Large intestine (tissue), 3 donors: ENCODE data around the gene SLC43A2. TPM values are rescaled to one million over a fixed set of nuclear protein-coding genes. Genes with fewer than 3 reads are reported as not detected.

Experiments
- DNase-seq, 2 donors: peaks; one replicate each; pipeline versions ENCODE4 v3.0.0 to v3.0.0-alpha.2; 2013
- H3K27ac ChIP-seq: one replicate; pipeline ENCODE4 v1.5.1; 2013; ENCODE audit warnings: low read length
- H3K27me3 ChIP-seq: 2 replicates; pipeline ENCODE4 v1.6.1; 2013; ENCODE audit warnings: low read length; ENCODE audit not compliant: control insufficient read depth, insufficient read depth
- H3K36me3 ChIP-seq: 2 replicates; pipeline ENCODE4 v1.6.1; 2013; ENCODE audit warnings: low read length; ENCODE audit not compliant: control insufficient read depth, insufficient read depth
- H3K4me1 ChIP-seq: one replicate; pipeline ENCODE4 v1.6.1; 2013; ENCODE audit warnings: low read length; ENCODE audit not compliant: control insufficient read depth, insufficient read depth
- H3K4me3 ChIP-seq: one replicate; pipeline ENCODE4 v1.5.1; 2013; ENCODE audit warnings: low read length
- H3K9me3 ChIP-seq: one replicate; pipeline ENCODE4 v1.6.1; 2013; ENCODE audit warnings: mild to moderate bottlenecking, low read depth, low read length, moderate library complexity; ENCODE audit not compliant: control insufficient read depth
- WGBS: methylation state at CpG from one replicate; pipeline ENCODE4 v1.1.5; 2013; ENCODE audit warnings: low lambda C conversion rate; ENCODE audit not compliant: insufficient coverage; 5-methylcytosine and 5-hydroxymethylcytosine counted together
- polyA plus RNA-seq: library from polyadenylated mRNA; unstranded; fragments of 120-200 nt; gene quantifications from one replicate; pipeline ENCODE4 v1.2.1, GENCODE V29; 2013

Gene SLC43A2
- polyA plus RNA-seq, 1 donor = 80.3 TPM

DNA sequence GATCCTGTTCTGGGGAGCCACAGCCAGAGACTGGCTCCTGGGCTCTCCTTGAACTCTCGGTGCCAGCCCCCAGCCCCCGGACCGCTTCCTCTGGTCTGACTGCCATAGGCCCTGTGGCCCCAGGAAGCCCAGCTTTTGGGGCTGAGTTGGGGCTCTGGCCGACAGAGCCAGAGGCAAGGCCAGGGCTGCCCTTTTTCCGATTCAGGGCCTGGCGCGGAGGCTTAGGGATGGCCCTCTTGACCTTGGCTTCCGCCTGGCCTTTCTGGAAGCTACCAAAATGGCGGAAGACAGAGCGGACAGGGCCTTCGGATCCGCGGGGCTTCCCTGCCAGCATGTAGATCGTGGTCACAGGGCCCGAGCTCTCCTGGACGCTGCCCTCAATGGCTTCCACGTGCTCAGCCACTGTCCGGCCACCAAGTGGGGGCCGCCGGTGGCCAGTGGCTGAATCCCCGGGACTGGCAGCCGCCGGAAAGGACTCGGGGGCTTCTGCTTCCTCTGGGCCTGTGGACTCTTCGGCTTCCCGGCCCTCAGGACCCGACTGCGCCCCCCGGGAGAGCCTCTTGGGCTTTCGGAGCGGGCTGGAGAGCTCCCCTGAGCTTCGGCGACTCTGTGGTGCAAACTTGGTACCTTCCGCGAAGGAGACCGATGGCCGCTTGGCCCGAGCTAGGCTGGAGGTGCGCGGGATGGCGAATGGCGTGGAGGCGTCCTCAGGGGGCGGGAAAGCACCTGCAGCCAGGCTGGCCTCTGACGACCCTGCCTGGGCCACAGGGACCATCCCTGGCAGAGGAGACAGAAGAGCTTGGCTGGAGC, 6.4 kb upstream of the SLC43A2 start:
- Histone ChIP-seq H3K27me3 (no peaks in the 10 kb centered on the region), H3K4me3 (no peak overlapping the region), H3K36me3 (peaks cover 2% of the 10 kb centered on the region), H3K9me3 (peaks cover 3% of the 10 kb centered on the region), H3K27ac (no peak overlapping the region), H3K4me1 (peaks cover 2% of the 10 kb centered on the region)
- no peak for DNase-seq
- WGBS = no CpG with 5 or more reads among the region's 45 CpGs

DNA sequence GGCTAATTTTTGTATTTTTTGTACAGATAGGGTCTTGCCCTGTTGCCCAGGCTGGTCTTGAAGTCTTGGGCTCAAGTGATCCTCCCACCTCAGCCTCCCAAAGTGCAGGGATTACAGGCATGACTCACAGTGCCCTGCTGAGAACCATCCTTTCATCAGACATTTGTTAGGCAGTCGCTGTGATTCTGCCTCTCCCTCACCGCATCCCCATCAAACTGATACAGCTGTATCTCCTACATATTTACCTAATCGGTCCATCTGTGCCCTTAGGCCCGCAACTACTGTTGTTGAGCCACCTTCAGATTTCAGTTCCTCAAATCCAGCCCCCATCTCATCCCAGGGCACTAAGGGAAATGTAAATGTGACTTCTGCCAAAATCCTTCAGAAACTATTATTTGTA, 2.0 kb upstream of the SLC43A2 start:
- DNase-seq = no peak
- peaks cover 3% of the 10 kb centered on the region for H3K9me3 ChIP-seq
- H3K27ac ChIP-seq = no peak overlapping the region
- no peaks in the 10 kb centered on the region for H3K36me3 ChIP-seq
- no peak overlapping the region for H3K4me3 ChIP-seq
- peaks cover 5% of the 10 kb centered on the region for H3K27me3 ChIP-seq
- peaks cover 20% of the 10 kb centered on the region for H3K4me1 ChIP-seq
- WGBS = no CpG with 5 or more reads among the region's 4 CpGs

DNA sequence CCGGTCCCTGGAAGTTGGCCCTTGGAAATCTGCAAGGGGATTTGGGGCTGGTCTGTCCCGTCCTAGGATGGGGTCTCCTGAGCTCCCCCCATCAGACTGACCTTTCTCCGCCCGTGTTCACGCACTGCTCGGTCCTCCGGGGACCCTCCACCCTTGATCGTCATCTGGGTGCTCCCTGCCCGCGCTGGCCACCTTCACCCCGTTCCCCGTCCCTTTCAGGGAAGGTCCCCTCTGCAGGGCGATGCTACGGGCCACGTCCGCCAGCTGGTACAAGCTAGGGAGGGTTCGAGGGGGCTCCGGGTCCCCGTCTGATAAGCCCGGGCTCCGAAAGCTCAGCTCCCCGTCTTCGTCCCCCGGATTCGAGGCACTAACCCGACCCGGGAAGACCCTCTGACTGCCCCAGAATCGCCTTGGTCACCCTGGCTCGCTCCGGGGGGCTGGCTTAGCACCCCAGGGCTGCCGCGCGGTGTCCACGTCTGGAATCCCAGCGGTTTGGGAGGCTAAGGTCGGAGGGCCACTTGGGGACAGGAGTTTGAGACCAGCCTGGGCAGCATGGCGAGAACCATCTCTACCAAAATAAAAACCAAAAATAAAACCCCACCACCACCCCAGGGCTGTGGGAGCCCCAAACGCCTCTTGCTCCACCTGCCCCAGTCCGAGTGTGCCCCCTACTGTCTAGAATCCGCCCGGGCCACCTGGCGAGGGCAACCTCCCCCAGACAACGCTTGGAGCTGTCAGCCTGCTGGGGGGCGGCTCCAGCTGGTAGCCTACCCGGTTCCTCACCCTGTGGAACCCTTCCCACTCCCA, 1.1 kb upstream of the SLC43A2 start:
- Histone ChIP-seq H3K4me3 (peak overlapping the region; percentile 96), H3K4me1 (peaks cover 30% of the 10 kb centered on the region), H3K9me3 (no peaks in the 10 kb centered on the region), H3K27ac (peak overlapping the region; percentile 82), H3K27me3 (peaks cover 5% of the 10 kb centered on the region), H3K36me3 (peaks cover 4% of the 10 kb centered on the region)
- WGBS = no CpG with 5 or more reads among the region's 45 CpGs
- DNase-seq = peak in 1 of 2 donors; percentile 66

DNA sequence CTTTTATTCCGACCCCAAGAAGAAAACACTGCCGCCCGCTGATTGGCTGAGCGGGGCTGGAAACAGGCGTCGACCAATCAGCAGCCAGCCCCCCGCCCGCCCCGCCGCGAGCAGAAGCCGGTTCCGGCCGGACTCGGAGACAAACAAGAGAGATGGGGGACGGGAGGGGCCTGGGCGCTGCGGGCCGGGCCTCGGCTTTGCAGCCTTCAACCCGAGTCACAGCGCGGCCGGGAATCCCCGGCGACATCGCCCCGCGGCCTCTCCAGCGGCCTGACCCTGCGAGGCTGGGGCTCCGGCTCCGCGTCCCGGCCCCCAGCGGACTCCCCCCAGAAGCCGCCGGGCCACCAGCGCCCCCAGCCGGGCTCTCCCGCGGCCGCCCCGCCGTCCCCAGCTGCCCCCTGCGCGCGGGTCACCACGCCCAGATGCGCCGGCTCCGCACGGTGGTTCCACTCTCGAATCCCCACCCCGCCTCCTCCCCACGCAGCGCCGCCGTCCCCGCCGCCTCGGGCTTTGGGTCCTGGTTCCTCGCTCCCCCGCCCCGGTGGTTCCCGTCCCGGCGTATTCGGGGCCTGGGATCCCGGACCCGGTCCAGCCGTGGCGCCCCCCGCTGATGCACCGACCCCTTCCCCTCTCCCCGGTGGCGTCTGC, 346 bp upstream of the SLC43A2 start:
- no peaks in the 10 kb centered on the region for H3K9me3 ChIP-seq
- peak; percentile 94 to 98 for DNase-seq
- H3K36me3 ChIP-seq = peaks cover 7% of the 10 kb centered on the region
- no CpG with 5 or more reads among the region's 77 CpGs for WGBS
- H3K4me3 ChIP-seq = peak overlapping the region; percentile 96
- H3K4me1 ChIP-seq = peaks cover 37% of the 10 kb centered on the region
- peaks cover 5% of the 10 kb centered on the region for H3K27me3 ChIP-seq
- H3K27ac ChIP-seq = peak overlapping the region; percentile 82

DNA sequence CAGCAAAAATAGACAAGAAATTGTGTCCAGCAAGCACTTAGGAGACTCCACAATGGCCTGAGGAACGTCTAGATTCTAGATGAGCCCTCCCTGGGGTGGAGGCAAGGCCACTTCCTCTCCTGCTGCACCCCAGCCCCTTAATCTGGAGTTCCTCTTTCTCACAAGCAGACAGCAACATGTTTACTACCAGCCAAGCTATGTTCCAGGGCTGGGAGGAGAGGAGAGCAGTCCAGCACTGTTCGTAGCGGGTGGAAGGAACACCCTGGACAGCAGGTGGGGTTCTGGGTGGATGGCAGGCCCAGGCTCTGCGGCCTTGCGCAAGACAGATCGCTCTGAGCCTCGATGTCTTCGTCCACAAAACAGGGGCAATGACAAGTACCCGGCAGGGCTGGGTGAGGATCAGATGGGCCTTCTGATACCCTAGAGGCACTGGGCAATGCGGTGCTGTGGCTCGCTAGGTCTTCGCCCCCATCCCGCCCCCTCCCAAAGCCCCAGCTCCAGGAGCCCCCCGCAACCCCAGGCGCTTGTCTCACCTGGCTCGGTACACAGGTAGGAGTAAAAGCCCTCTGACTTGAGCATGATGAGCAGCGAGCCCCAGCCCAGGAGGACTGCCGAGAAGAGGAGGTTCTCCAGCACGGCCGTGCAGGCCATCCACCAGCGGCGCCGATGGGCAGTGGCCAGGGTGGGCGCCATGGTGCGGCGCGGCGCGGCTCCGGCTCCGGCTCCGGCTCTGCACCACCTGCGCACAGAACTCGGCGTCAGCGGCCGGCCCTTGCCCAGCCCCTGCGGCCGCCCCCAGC, 1.3 kb downstream of the SLC43A2 start:
- H3K4me3 ChIP-seq = peak overlapping the region; percentile 96
- peak overlapping the region; percentile 77 for H3K27ac ChIP-seq
- H3K27me3 ChIP-seq = peaks cover 5% of the 10 kb centered on the region
- H3K4me1 ChIP-seq = peaks cover 37% of the 10 kb centered on the region
- peak in 1 of 2 donors; percentile 49 for DNase-seq
- H3K36me3 ChIP-seq = peaks cover 10% of the 10 kb centered on the region
- H3K9me3 ChIP-seq = no peaks in the 10 kb centered on the region
- no CpG with 5 or more reads among the region's 39 CpGs for WGBS

DNA sequence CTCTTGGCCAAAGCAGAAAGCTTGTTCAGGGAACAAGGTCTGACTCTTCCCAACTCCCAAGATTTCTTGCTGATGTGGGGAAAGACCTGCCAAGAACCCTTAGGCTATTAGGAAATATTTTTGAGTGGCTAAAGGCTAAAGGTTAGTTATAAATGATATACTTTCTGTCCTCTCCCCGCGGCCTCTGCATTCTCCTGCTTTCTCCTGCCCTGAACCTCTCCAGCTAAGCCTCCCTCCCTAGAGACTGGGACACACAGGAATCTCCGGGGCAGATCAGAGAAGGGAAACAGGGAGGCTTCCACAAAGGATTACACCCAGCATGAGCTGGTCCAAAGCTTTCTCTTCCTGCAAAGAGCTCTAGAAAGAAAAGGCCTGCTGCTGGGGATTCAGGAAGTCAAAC, 2.3 kb downstream of the SLC43A2 start:
- Histone ChIP-seq H3K4me3 (peak overlapping the region; percentile 96), H3K9me3 (no peaks in the 10 kb centered on the region), H3K4me1 (peaks cover 37% of the 10 kb centered on the region), H3K36me3 (peaks cover 15% of the 10 kb centered on the region), H3K27ac (peak overlapping the region; percentile 77), H3K27me3 (peaks cover 5% of the 10 kb centered on the region)
- no CpG with 5 or more reads among the region's 3 CpGs for WGBS
- DNase-seq = peak in 1 of 2 donors; percentile 80

DNA sequence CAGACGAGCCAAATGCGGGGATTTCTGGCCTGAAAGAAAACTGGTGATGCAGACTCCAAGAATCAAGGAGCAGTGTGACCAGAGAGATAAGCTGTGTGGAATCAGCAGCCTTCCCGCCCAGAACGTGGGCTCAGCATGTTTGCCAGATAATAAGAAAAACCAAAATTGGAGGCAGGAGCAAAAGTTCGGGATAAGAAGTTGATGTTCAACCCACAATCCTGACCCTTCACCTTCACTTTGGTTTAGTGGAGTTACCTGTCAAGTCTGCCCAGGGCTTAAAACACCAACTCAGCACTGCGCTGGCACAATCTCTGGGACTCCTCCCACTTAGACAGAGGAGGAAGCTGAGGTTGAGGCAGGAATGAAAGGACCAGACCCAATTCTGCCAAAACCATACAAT, 3.1 kb downstream of the SLC43A2 start:
- peak; percentile 73 to 84 for DNase-seq
- Histone ChIP-seq H3K27me3 (peaks cover 5% of the 10 kb centered on the region), H3K36me3 (peaks cover 18% of the 10 kb centered on the region), H3K4me3 (no peak overlapping the region), H3K9me3 (no peaks in the 10 kb centered on the region), H3K27ac (peak overlapping the region; percentile 77), H3K4me1 (peaks cover 43% of the 10 kb centered on the region)
- no CpG with 5 or more reads among the region's 6 CpGs for WGBS

DNA sequence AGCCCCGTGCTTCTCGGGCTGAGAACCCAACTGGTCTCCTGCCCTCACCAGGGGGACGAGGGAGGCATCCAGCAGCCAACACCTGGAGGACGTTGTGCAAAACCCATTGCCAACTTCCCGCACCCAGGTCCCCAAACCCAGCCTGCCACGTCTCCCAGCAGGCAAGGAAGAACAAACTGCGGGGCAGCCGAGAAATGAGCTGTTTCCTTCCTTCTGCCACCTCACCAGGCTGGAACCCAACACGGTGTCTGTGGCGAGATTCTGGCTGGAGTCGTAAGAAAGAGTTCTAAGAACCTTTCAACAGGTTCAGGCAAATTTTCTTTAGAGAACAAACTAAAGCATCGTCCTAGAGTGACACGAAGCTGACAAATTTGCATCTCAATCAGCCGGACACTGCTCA, 3.6 kb downstream of the SLC43A2 start:
- peaks cover 5% of the 10 kb centered on the region for H3K27me3 ChIP-seq
- H3K9me3 ChIP-seq = no peaks in the 10 kb centered on the region
- peaks cover 42% of the 10 kb centered on the region for H3K4me1 ChIP-seq
- no peak overlapping the region for H3K4me3 ChIP-seq
- peak overlapping the region; percentile 77 for H3K27ac ChIP-seq
- WGBS = no CpG with 5 or more reads among the region's 14 CpGs
- DNase-seq = no peak
- H3K36me3 ChIP-seq = peaks cover 22% of the 10 kb centered on the region

DNA sequence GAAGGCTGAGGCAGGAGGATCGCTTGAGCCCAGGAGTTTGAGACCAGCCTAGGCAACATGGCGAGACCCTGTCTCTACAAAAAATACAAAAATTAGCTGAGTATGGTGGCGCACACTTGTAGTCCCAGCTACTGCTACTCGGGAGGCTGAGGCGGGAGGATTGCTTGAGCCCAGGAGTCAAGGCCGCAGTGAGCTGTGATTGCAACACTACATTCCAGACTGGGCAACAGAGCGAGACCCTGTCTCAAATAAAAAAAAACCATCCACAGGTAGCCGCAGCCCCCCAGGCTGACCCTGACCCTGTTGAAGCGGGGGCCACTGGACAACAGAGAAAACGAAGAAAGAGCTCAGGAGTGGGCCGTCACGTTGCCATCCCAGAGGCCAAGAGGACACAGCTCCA, 4.0 kb downstream of the SLC43A2 start:
- no CpG with 5 or more reads among the region's 12 CpGs for WGBS
- peaks cover 23% of the 10 kb centered on the region for H3K36me3 ChIP-seq
- H3K27me3 ChIP-seq = peaks cover 3% of the 10 kb centered on the region
- no peaks in the 10 kb centered on the region for H3K9me3 ChIP-seq
- peaks cover 38% of the 10 kb centered on the region for H3K4me1 ChIP-seq
- H3K4me3 ChIP-seq = no peak overlapping the region
- no peak for DNase-seq
- H3K27ac ChIP-seq = peak overlapping the region; percentile 77
